Measurements from ENCODE around the gene GNPTAB.
A peak's percentile ranks its signal among the peaks of the same experiment; 100 is the strongest.
"Not testable (repeated sequence)": the region's sequence is repeated elsewhere in the genome, so short reads cannot be mapped to it uniquely, and the experiment has no call there.

GNPTAB gene

GRCh38 chr12:101852998-101853397, 22.2 kb upstream of the GNPTAB start:
- no peak for DNase-seq (ENCODE audit: low spot score)

- no peak for DNase-seq (ENCODE audit: low spot score)
These were observed 19.4 kb upstream of the GNPTAB start for GRCh38 chr12:101850199-101850598.

GRCh38 chr12:101847325-101847724, 16.6 kb upstream of the GNPTAB start:
- DNase-seq (ENCODE audit: low spot score): no peak

- no peak for DNase-seq (ENCODE audit: low spot score)
These were observed 14.5 kb upstream of the GNPTAB start for GRCh38 chr12:101845137-101845711.

- DNase-seq (ENCODE audit: low spot score): no peak
These were observed 10.3 kb upstream of the GNPTAB start for GRCh38 chr12:101841069-101841468.

- DNase-seq (ENCODE audit: low spot score): peak; percentile 56
These were observed 8.8 kb upstream of the GNPTAB start for GRCh38 chr12:101839324-101840283.

GRCh38 chr12:101838628-101839323, 8.0 kb upstream of the GNPTAB start:
- no peak for DNase-seq (ENCODE audit: low spot score)

GRCh38 chr12:101832030-101832429, 1.3 kb upstream of the GNPTAB start:
- DNase-seq (ENCODE audit: low spot score): no peak

- peak; percentile 12 for DNase-seq (ENCODE audit: low spot score)
These were observed 956 bp downstream of the GNPTAB start for GRCh38 chr12:101829639-101830366.

GRCh38 chr12:101828463-101829196, 2.1 kb downstream of the GNPTAB start:
- DNase-seq (ENCODE audit: low spot score): no peak

- DNase-seq (ENCODE audit: low spot score): no peak
These were observed 3.9 kb downstream of the GNPTAB start for GRCh38 chr12:101826766-101827368.

- no peak for DNase-seq (ENCODE audit: low spot score)
These were observed 5.9 kb downstream of the GNPTAB start for GRCh38 chr12:101824831-101825230.

GRCh38 chr12:101823891-101824290, 6.9 kb downstream of the GNPTAB start:
- DNase-seq (ENCODE audit: low spot score): peak; percentile 45

- DNase-seq (ENCODE audit: low spot score): no peak
These were observed 7.7 kb downstream of the GNPTAB start for GRCh38 chr12:101823039-101823438.

GRCh38 chr12:101819467-101819866, 11.3 kb downstream of the GNPTAB start:
- no peak for DNase-seq (ENCODE audit: low spot score)

- not testable (repeated sequence) for DNase-seq (ENCODE audit: low spot score)
These were observed 12.1 kb downstream of the GNPTAB start for GRCh38 chr12:101818689-101819088.

- DNase-seq (ENCODE audit: low spot score): no peak
These were observed 17.6 kb downstream of the GNPTAB start for GRCh38 chr12:101813117-101813516.

GRCh38 chr12:101812716-101813115, 18.0 kb downstream of the GNPTAB start:
- not testable (repeated sequence) for DNase-seq (ENCODE audit: low spot score)

GRCh38 chr12:101811342-101811741, 19.4 kb downstream of the GNPTAB start:
- DNase-seq (ENCODE audit: low spot score): not testable (repeated sequence)

- DNase-seq (ENCODE audit: low spot score): no peak
These were observed 21.6 kb downstream of the GNPTAB start for GRCh38 chr12:101809208-101809607.

All from SK-N-DZ (cell line).